ENCODE data around the gene CARD11. TPM values are rescaled to one million over a fixed set of nuclear protein-coding genes. Genes with fewer than 3 reads are reported as not detected.

The CARD11 gene
- total and polyA plus RNA-seq, 2 of the 4 experiments (the other 2 are of a cell fraction): 0.18 to 0.26 TPM

- Histone ChIP-seq H2AFZ (replicated peaks; ENCODE audit: low read length, poor library complexity) (no peak overlapping the region), H4K5ac (ENCODE audit: low read depth, low read length) (no peak overlapping the region), H3K23ac (ENCODE audit: low read depth, low read length) (no peak overlapping the region), H3K14ac (replicated peaks; ENCODE audit: low read depth, low read length) (no peak overlapping the region), H3K36me3 (ENCODE audit: control insufficient read depth, insufficient read depth, low read length) (no peaks in the 10 kb centered on the region), H3K27ac (ENCODE audit: insufficient read depth, low read length) (no peak overlapping the region), H2AK5ac (ENCODE audit: low read depth, low read length) (no peak overlapping the region), H3K9me3 (ENCODE audit: control insufficient read depth, insufficient read depth, low read length) (no peaks in the 10 kb centered on the region), H3K4me3 (ENCODE audit: insufficient read depth, low read depth, low read length) (no peak overlapping the region), H3K18ac (ENCODE audit: low read depth, low read length) (no peak overlapping the region), H3K56ac (ENCODE audit: extremely low read depth, insufficient read depth, low read length) (no peak overlapping the region), H3K4me1 (ENCODE audit: control insufficient read depth, insufficient read depth, low read length) (no peaks in the 10 kb centered on the region), H2AK9ac (replicated peaks; ENCODE audit: low read depth, low read length, poor library complexity) (no peak overlapping the region), H2BK120ac (ENCODE audit: low read depth, low read length) (no peak overlapping the region), H3K79me1 (ENCODE audit: low read depth in 1 of 2, low read length in 2 of 2) (no peaks in the 10 kb centered on the region), H3K27me3 (ENCODE audit: control insufficient read depth, insufficient read depth, low read length) (peaks cover 4% of the 10 kb centered on the region; the same call in 1 of the 2 replicates), H3K4ac (ENCODE audit: low read depth, low read length) (no peak overlapping the region), H4K8ac (ENCODE audit: low read depth in 2 of 2, low read length in 2 of 2) (no peak overlapping the region), H3K4me2 (ENCODE audit: low read depth, low read length) (no peak overlapping the region), H3K9ac (ENCODE audit: low read depth, low read length) (no peak overlapping the region), H3K9me1 (ENCODE audit: insufficient read depth, low read length) (no peaks in the 10 kb centered on the region), H2BK20ac (ENCODE audit: low read depth, low read length) (no peak overlapping the region), H2BK15ac (ENCODE audit: low read depth, low read length) (no peak overlapping the region), H2BK5ac (ENCODE audit: low read depth, low read length, poor library complexity, severe bottlenecking) (no peak overlapping the region), H4K91ac (ENCODE audit: insufficient read depth, low read depth, low read length) (no peak overlapping the region), H4K20me1 (ENCODE audit: insufficient read depth, low read length) (no peaks in the 10 kb centered on the region)
- in situ Hi-C loops (cut with MboI; ENCODE audit: low sequenced_read_pairs) (no loop called here), intact Hi-C loops (cut with micrococcal nuclease) (no loop called here), dilution Hi-C loops (cut with HindIII; ENCODE audit: low sequenced_read_pairs, unreplicated experiment) (no loop called here)
- DNase-seq (no peak), ATAC-seq (ENCODE audit: low read depth) (no peak)
- 55% methylated on average over 7 of the region's 13 CpGs; no CpG with 5 or more reads in 1 of the 2 experiments for WGBS, 2 experiments (ENCODE audit: extremely low coverage in 2 of 2, insufficient read length in 1 of 2)
- ChIA-PET POLR2A (ENCODE audit: unreplicated experiment) (no interaction called here), CTCF (no interaction called here)
- TF ChIP-seq FOS (IDR thresholded peaks at IDR 0.05; ENCODE audit: low read depth, low read length) (no peak), NFE2L2 (IDR thresholded peaks at IDR 0.05; ENCODE audit: low read depth, low read length) (no peak), RAD21 (IDR thresholded peaks at IDR 0.05; ENCODE audit: low read length) (no peak), CEBPB (IDR thresholded peaks at IDR 0.05; ENCODE audit: low read depth, low read length) (no peak), POLR2A (IDR thresholded peaks at IDR 0.05; ENCODE audit: low read depth, low read length) (no peak), ELK1 (IDR thresholded peaks at IDR 0.05; ENCODE audit: borderline replicate concordance, low read depth, low read length) (no peak), BHLHE40 (IDR thresholded peaks at IDR 0.05; ENCODE audit: low read depth, low read length) (no peak), RFX5 (IDR thresholded peaks at IDR 0.05; ENCODE audit: low read depth, low read length) (no peak), SMC3 (IDR thresholded peaks at IDR 0.05; ENCODE audit: low read depth, low read length) (no peak), MXI1 (IDR thresholded peaks at IDR 0.05; ENCODE audit: borderline replicate concordance, low read depth, low read length) (no peak), MAFK (IDR thresholded peaks at IDR 0.05; ENCODE audit: low read depth, low read length) (no peak), CTCF (conservative IDR thresholded peaks at IDR 0.05; ENCODE audit: low read depth, low read length) (no peak), USF2 (IDR thresholded peaks at IDR 0.05; ENCODE audit: low read depth, low read length) (no peak), RCOR1 (IDR thresholded peaks at IDR 0.05; ENCODE audit: insufficient replicate concordance, low read length) (no peak), CHD1 (IDR thresholded peaks at IDR 0.05; ENCODE audit: low read depth, low read length) (no peak), MAZ (IDR thresholded peaks at IDR 0.05; ENCODE audit: borderline replicate concordance, low read depth, low read length) (no peak)
- no TSS peak for BruUV-seq (replicated peaks)
These were observed 64.5 kb downstream of the CARD11 start for GRCh38 chr7:2979201-2979631.

All from IMR-90 (cell line).